IPS-NIHi7 (cell line): ENCODE results near the gene ACAP3.
A peak's percentile ranks its signal among the peaks of the same experiment; 100 is the strongest.
"Not testable (repeated sequence)": the region's sequence is repeated elsewhere in the genome, so short reads cannot be mapped to it uniquely, and the experiment has no call there.

Experiments
- DNase-seq: peaks from one replicate; pipeline ENCODE4 v3.0.0; 2012; ENCODE audit warnings: mixed read lengths; ENCODE audit errors: extremely low spot score

The ACAP3 gene

GRCh38 chr1:1267488-1268283, 40.0 kb downstream of the ACAP3 start:
- no peak for DNase-seq

DNA sequence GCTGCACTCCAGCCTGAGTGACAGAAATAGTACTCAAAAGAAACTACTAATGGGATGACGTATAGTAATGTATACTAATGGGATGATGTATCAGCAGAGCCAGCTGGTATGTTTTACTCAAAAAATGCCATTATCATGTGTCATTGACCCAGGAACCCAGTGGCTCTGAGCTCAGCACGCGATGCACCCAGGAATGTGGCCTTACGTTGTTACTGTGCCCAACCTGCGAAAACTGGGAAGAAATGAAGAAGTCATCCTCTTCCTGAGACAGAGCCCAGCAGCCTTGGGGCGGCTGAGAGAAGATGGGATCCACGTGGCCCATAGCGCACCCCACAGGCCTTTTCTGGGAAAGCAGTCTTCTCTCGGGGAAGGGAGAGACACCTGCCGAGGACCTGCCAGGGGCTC, 42.9 kb downstream of the ACAP3 start:
- DNase-seq, result peak; percentile 67

GRCh38 chr1:1264026-1264425, 43.7 kb downstream of the ACAP3 start:
- no peak for DNase-seq

DNA sequence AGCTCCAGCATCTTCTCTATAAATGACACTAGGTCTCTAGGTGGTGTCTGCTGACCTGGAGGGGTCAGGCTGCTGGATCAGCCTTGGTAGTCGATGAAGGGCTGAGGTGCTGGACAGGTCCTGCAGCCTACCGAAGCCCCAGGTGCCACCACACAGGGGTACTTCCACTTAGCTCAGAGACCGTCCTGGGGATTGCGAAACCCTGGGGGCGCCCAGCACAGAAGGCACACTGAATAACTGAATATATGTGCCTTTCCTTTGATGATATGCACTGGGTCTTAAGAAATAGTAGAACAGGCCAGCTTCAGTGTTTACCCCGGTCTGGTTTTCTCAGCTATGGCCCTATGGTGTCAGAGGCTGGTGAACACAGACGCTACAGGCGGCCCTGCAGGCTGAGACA, 45.0 kb downstream of the ACAP3 start:
- DNase-seq, result no peak

- DNase-seq, result no peak
Observed at GRCh38 chr1:1262071-1262470, 45.7 kb downstream of the ACAP3 start.

GRCh38 chr1:1260843-1261560, 46.7 kb downstream of the ACAP3 start:
- no peak for DNase-seq

GRCh38 chr1:1259951-1260600, 47.7 kb downstream of the ACAP3 start:
- no peak for DNase-seq

DNA sequence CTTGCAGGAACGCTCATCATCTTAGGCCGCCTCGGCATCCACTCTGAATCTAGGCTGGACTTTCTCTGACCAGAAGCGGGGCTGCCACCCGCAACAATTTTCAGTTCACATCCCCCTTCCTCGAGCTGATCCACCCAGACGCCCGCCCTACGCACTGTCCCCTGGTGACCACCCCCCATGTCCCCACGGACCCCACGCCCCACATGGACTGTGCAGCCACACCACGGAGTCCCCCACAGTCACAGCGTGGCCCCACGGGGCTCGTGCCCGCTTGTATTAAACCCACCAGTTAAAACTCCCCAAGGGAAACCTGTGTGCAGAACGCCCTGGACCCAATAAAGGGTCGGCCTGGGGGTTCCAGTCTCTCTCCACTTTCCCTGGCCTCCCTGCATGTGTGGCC, 48.2 kb downstream of the ACAP3 start:
- DNase-seq, result no peak

- DNase-seq, result no peak
Observed at GRCh38 chr1:1259119-1259488, 48.6 kb downstream of the ACAP3 start.

GRCh38 chr1:1256956-1257871, 50.5 kb downstream of the ACAP3 start:
- DNase-seq, result no peak

DNA sequence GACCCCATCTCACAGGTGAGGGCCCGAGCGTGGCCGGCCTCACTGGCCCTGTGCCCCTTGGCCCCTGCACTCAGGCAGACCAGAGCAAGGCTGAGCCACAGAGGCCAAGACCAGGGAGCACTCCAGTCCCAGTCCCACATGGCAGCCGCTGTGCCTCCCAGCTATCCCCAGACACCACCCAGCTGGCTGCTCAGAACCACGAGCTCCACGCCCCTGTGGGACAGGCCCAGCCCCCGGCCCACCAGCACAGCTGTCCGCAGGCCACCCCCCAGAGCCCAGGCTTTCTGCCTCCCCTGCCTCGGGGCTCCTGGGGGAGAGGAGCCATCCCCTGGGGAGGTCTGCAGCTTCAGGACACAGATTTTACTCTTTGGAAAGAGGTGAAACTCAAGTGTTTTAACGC, 52.1 kb downstream of the ACAP3 start:
- DNase-seq, result no peak

GRCh38 chr1:1255078-1255477, 52.7 kb downstream of the ACAP3 start:
- DNase-seq, result no peak

DNA sequence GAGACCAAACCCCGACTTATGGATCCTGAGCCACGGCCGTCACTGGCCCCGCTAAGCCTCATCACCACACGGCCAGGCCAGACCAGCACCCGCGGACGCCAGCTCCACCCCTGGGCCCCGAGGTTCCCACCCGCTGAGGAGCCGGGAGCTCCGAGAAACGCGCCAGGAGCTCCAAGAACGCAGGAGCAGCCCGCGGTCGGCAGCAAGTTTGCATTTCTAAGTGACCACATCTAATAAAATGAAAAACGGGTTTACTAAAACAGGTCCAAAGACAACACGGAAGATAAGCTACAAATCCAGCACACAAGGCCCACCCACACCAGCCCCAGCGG, 53.1 kb downstream of the ACAP3 start:
- DNase-seq, result no peak

GRCh38 chr1:1253972-1254666, 53.6 kb downstream of the ACAP3 start:
- DNase-seq, result no peak

DNA sequence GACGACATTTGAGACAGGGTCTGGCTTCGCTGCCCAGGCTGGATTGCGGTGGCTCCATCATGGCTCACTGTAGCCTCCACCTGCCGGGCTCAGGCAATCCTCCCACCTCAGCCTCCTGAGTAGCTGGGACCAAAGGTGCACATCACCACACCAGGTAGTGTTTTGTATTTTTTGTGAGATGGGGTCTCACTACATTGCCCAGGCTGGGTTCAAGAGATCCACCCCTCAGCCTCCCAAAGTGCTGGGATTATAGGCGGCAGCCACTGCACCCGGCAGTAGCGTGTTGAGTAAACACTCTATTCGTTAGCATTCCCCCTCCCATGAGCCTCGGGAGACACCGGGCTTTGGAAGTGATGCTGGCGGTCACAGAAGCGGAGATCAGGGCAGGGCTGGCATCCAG, 54.4 kb downstream of the ACAP3 start:
- no peak for DNase-seq

DNA sequence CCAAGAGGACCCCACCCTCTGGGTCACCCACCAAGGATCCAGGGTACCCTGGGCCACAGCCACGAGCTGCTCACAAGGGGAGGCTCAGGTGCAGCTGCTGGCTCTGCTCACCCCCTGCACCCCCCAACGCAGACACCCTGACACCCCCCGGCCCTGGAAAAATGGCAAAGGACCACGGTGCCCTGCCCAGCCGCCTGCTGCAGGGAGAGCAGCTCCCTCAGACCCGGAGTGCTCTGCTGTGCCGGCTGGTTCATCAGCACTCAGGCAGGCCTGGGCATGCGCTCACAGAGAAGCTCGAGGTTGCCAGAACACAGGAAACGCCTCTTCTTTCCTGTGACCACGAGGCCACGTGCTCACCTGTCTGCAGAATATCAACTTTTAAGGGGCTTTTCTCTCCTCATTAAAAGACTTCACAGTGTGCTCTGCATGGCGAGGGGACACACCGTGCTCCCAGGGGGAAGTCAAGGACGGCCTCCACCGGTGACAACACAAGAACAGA, 56.9 kb downstream of the ACAP3 start:
- no peak for DNase-seq

GRCh38 chr1:1248009-1248913, 59.5 kb downstream of the ACAP3 start:
- not testable (repeated sequence) for DNase-seq

- DNase-seq, result no peak
Observed at GRCh38 chr1:1247341-1247913, 60.3 kb downstream of the ACAP3 start.

DNA sequence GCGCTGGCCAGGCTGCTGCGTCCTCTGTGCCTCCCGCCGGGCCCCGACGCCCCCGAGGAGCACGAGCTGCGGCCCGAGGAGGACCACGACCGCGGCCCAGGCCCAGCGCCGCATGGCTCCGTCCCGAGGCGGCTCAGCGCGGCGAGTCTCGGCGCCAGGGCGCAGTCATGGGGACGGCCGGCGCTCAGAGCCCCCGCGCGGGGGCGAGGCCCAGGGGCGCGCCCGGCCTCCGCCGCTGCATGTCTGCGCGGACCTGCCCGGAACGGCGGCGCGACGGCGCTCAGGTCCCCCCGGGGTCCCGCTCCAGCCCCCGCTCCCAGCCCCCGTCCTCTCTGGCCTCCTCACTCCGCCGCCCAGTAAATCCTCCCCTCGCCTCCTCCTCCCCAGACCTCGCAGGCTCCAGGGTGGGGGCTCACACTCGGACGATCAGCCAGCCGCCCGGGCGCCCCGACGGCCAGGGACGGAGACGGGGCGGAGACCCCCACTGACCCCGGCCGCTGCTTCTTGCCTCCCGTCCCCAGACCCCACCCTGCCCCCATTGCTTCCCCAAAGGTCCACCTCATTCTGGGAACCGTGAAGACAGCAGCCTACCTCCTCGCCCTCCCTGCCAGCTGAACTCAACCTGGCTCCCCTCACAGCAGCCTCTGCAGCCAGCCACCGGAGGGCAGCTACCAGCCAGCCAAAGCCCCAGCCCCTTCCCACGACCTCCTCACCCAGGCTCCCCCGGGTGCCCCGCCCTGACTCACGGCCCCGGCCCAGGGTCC, 61.0 kb downstream of the ACAP3 start, which contains the start of gene C1QTNF12:
Gene C1QTNF12 (minus strand): TSS at position 146 of the 764 bp plus-strand sequence. CDS start 32 bp downstream, at position 114.
- peak; percentile 71 for DNase-seq
